GM12873 (cell line): Measurements from ENCODE around the gene ZCCHC14.

ENCODE experiments used
- TF ChIP-seq, protein P1 (sequence below): IDR thresholded peaks from 2 replicates; pipeline ENCODE4 v1.5.1; 2012; ENCODE audit warnings: low read depth, mild to moderate bottlenecking, moderate library complexity, low read length, control low read depth; ENCODE audit not compliant: insufficient read depth; ENCODE audit errors: missing control alignments

The ZCCHC14 gene

DNA sequence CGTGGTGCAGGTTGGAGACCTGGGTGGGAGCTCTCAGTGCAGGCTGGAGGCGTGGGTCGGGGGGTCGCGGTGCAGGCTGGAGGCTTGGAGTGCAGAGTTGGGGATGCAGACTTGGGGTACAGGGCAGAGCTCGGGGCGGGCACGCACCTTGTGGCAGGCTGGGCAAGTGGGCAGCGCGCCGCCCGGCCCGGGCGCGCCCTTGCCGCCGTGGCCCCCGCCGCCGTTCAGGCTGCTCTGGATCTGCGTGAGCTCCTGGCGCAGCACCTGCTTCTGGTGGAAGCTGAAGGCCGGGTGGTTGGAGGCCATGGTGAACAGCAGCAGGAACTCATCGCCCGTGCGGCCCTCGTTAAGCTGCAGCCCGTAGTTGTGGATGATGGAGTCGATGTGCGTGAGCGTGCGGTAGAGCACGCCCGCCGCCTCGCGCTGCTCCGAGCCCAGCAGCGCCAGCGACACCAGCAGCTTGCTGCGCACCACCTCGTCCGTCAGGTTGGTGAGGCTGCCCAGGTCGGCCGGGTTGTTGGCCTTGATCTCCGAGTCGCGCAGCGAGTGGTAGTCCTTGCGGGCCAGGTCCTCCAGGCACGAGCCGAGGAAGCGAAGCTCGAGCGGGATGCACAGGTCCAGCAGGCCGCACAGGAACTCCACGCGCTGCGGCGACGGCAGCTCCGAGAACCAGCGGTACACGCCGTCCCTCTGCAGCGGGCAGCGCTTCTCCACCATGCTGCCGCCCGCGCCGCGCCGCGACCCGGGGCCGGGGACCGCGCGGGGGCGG, 1.1 kb downstream of the ZCCHC14 start:
- TF ChIP-seq, protein P1, sequence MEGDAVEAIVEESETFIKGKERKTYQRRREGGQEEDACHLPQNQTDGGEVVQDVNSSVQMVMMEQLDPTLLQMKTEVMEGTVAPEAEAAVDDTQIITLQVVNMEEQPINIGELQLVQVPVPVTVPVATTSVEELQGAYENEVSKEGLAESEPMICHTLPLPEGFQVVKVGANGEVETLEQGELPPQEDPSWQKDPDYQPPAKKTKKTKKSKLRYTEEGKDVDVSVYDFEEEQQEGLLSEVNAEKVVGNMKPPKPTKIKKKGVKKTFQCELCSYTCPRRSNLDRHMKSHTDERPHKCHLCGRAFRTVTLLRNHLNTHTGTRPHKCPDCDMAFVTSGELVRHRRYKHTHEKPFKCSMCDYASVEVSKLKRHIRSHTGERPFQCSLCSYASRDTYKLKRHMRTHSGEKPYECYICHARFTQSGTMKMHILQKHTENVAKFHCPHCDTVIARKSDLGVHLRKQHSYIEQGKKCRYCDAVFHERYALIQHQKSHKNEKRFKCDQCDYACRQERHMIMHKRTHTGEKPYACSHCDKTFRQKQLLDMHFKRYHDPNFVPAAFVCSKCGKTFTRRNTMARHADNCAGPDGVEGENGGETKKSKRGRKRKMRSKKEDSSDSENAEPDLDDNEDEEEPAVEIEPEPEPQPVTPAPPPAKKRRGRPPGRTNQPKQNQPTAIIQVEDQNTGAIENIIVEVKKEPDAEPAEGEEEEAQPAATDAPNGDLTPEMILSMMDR: no peak

- TF ChIP-seq, protein P1: no peak
Measured at GRCh38 chr16:87490096-87490798, 2.6 kb downstream of the ZCCHC14 start.

DNA sequence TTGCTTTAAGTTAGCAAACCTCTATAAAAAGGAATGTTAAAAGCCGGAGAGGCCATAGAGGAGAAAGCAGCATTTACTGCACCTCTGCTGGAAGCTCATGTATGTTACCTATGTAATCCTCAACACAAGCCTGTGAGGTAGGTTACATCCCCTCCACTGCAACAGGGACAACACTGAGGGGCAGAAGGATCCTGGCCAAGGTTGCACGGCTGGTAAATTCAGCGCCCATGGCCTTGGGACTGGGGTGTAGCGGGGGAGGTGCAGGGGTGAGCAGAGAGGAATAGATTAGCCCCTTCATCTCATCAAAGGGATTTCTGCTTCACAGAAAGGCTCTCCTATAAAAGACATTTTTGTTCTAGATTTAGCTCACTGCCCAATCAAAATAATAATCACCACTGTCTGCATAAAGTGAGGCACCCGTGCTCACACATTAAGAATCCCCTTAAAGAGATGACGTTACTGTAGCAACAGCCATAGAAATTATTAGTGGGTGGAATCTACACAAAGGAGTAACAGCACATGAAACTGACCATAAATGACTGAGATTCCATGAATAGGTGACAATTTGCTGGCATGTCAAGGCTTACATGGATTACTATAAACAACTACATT, 3.3 kb downstream of the ZCCHC14 start:
- TF ChIP-seq, protein P1: no peak

GRCh38 chr16:87487361-87487924, 5.4 kb downstream of the ZCCHC14 start:
- TF ChIP-seq, protein P1: no peak

DNA sequence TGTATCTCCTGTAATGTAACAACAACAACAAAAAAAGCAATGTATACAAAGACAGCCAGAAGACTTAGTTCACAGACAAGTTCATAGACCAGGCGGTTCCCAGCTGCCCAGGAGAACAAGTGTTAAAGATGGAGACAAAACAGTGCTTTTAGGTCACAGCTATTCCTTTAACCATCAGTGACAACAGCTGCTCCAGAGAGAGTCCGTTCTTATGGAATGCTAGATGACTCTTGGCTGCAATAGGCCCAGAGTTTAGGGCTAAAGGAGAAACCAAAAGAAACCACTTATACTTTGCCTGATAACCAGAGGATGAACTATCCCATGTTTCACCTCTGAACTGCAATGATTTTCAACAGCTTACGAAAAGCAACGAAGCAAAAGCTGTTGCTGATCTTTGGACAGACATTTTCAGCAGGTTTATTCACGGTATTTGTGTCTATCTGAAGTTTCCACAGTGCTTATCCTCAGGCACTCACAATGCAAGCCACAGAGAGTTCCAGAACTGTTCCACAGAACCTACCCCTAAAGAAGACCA, 6.0 kb downstream of the ZCCHC14 start:
- TF ChIP-seq, protein P1: no peak

GRCh38 chr16:87486282-87486681, 6.5 kb downstream of the ZCCHC14 start:
- TF ChIP-seq, protein P1: no peak
